Measurements from ENCODE around the gene TMEM209.
"Not testable (repeated sequence)": the region's sequence is repeated elsewhere in the genome, so short reads cannot be mapped to it uniquely, and the experiment has no call there.

TMEM209 gene

DNA sequence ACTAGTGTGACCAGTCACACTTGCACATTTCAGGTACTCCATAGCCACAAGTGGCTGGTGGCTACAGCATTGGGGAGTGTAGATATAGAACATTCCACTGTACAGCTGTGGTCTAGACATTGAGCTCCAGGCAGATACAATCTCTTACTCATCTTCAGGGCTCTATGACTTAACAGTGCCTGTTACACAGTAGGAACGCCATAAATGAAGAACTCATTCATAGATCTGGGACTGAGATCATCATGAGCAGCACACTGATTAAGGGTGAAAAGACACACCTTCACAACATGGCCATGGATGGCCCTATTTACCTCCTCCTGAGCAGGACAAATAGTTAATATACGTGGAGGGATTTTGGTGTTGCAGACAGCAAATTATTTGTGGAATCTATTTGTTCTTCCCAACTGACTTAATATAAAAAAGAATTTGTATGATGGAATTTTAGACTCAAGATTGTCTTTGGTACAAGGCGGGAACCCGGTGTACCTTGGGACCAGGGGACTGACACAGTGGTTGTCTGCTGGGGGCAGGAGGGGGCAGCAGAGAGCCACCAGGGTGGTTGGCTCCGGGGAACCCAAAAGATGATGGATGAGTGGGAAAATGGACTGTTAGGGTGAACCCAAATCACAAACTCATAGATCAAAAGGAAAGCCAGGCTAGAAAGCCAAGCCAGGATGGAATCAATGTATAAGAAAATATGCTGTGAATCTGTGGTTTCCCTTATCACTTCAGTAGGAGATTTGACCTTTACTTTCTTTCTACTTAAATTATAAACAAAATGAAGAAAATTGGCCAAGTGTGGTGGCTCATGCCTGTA, 37.2 kb upstream of the TMEM209 start:
- Histone ChIP-seq H3K4me1 (ENCODE audit: insufficient read depth, poor library complexity, severe bottlenecking) (peaks cover 14% of the 10 kb centered on the region), H3K27me3 (ENCODE audit: insufficient read depth, poor library complexity, severe bottlenecking) (no peaks in the 10 kb centered on the region), H3K36me3 (ENCODE audit: low read depth) (no peaks in the 10 kb centered on the region), H3K27ac (ENCODE audit: poor library complexity, severe bottlenecking) (peak overlapping the region; percentile 59), H3K4me3 (ENCODE audit: severe bottlenecking) (no peak overlapping the region), H3K9me3 (ENCODE audit: severe bottlenecking) (no peaks in the 10 kb centered on the region)
- ATAC-seq (ENCODE audit: low read depth) (peak; percentile 96), DNase-seq (ENCODE audit: low spot score) (no peak)
- TF ChIP-seq, protein P1, sequence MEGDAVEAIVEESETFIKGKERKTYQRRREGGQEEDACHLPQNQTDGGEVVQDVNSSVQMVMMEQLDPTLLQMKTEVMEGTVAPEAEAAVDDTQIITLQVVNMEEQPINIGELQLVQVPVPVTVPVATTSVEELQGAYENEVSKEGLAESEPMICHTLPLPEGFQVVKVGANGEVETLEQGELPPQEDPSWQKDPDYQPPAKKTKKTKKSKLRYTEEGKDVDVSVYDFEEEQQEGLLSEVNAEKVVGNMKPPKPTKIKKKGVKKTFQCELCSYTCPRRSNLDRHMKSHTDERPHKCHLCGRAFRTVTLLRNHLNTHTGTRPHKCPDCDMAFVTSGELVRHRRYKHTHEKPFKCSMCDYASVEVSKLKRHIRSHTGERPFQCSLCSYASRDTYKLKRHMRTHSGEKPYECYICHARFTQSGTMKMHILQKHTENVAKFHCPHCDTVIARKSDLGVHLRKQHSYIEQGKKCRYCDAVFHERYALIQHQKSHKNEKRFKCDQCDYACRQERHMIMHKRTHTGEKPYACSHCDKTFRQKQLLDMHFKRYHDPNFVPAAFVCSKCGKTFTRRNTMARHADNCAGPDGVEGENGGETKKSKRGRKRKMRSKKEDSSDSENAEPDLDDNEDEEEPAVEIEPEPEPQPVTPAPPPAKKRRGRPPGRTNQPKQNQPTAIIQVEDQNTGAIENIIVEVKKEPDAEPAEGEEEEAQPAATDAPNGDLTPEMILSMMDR (IDR thresholded peaks at IDR 0.05; ENCODE audit: poor library complexity, severe bottlenecking), result peak; percentile 85

DNA sequence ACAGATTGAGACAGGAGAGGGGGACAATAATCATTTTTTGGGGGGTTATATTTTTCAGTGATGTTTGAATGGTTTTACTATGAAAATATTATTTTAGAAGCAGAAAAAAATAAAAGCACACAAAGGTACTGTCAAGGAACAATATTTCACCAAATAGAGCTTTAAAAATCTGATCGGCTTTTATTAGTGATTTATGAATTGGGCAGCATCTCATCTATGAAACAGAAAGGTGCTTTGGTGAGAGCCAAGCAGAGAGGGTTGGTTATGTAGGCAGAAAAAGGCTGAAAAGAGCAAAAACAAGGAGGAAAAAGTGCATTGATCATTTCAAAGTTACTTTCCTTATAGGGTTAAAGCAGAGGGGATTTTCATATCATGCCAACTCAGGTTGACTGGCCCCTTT, 35.0 kb upstream of the TMEM209 start:
- H3K4me1 ChIP-seq (ENCODE audit: insufficient read depth, poor library complexity, severe bottlenecking), result peaks cover 14% of the 10 kb centered on the region
- no peak overlapping the region for H3K27ac ChIP-seq (ENCODE audit: poor library complexity, severe bottlenecking)
- DNase-seq (ENCODE audit: low spot score), result no peak
- ATAC-seq (ENCODE audit: low read depth), result no peak
- no peaks in the 10 kb centered on the region for H3K36me3 ChIP-seq (ENCODE audit: low read depth)
- H3K4me3 ChIP-seq (ENCODE audit: severe bottlenecking), result no peak overlapping the region
- H3K27me3 ChIP-seq (ENCODE audit: insufficient read depth, poor library complexity, severe bottlenecking), result no peaks in the 10 kb centered on the region
- TF ChIP-seq, protein P1 (IDR thresholded peaks at IDR 0.05; ENCODE audit: poor library complexity, severe bottlenecking), result no peak
- H3K9me3 ChIP-seq (ENCODE audit: severe bottlenecking), result no peaks in the 10 kb centered on the region

DNA sequence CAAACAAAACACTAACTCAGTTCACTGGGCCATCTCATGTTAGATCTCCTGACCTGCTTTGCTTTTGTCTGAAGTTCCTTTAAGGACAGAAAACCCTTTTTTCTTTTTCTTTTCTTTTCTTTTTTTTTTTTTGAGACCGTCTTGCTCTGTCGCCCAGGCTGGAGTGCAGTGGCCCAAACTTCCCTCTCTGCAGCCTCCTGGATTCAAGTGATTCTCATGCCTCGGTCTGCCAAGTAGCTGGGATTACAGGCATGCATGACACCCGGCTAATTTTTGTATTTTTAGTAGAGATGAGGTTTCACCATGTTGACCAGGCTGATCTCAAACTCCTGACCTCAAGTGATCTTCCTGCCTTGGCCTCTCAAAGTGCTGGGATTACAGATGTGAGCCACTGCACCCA, 31.2 kb upstream of the TMEM209 start:
- H3K4me1 ChIP-seq (ENCODE audit: insufficient read depth, poor library complexity, severe bottlenecking); H3K9me3 ChIP-seq (ENCODE audit: severe bottlenecking); H3K27ac ChIP-seq (ENCODE audit: poor library complexity, severe bottlenecking); H3K4me3 ChIP-seq (ENCODE audit: severe bottlenecking); ATAC-seq (ENCODE audit: low read depth); DNase-seq (ENCODE audit: low spot score); H3K27me3 ChIP-seq (ENCODE audit: insufficient read depth, poor library complexity, severe bottlenecking); H3K36me3 ChIP-seq (ENCODE audit: low read depth): not testable (repeated sequence)

DNA sequence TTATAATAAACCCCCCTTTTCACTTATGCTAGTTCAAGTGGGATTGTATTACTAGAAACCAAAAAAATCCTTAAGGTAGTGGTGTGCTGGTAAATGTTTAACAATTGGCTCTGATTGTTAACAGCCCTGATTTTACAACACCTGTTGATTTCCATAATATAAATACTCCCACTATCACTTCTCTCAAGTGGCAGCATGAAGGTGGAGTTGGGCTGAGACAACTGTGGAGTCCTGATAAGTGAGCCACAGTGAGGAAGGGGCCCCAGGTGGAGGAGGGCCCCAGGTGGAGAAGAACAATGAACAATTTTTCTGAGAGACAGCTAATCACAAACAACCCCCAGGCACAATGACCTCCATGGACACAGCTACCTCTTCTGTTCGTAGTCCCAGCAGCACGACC, 28.9 kb upstream of the TMEM209 start:
- H3K27ac ChIP-seq (ENCODE audit: poor library complexity, severe bottlenecking), result no peak overlapping the region
- H3K36me3 ChIP-seq (ENCODE audit: low read depth), result no peaks in the 10 kb centered on the region
- H3K27me3 ChIP-seq (ENCODE audit: insufficient read depth, poor library complexity, severe bottlenecking), result no peaks in the 10 kb centered on the region
- H3K9me3 ChIP-seq (ENCODE audit: severe bottlenecking), result no peaks in the 10 kb centered on the region
- no peaks in the 10 kb centered on the region for H3K4me1 ChIP-seq (ENCODE audit: insufficient read depth, poor library complexity, severe bottlenecking)
- no peak overlapping the region for H3K4me3 ChIP-seq (ENCODE audit: severe bottlenecking)
- no peak for ATAC-seq (ENCODE audit: low read depth)
- TF ChIP-seq, protein P1 (IDR thresholded peaks at IDR 0.05; ENCODE audit: poor library complexity, severe bottlenecking), result no peak
- DNase-seq (ENCODE audit: low spot score), result no peak

DNA sequence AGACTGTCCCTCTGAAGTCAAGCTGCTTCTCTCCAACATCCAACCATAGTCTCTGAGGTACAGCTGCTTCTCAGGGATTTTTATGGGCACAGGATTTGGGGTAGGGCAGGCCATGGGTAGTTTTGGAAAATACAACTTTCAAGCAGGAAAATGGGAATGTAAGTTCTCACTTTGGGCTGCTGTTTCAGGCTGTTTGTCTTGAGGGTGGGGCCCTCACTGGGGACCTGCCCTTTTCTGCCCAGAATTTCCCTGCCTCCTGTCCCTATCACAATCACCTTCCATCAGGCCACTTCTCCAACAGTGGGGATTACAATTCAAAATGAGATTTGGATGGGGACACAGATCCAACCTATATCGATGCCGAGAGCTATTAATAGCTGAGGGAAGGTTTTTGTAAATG, 27.0 kb upstream of the TMEM209 start:
- ATAC-seq (ENCODE audit: low read depth), result no peak
- H3K4me3 ChIP-seq (ENCODE audit: severe bottlenecking), result no peak overlapping the region
- H3K9me3 ChIP-seq (ENCODE audit: severe bottlenecking), result no peaks in the 10 kb centered on the region
- no peaks in the 10 kb centered on the region for H3K27me3 ChIP-seq (ENCODE audit: insufficient read depth, poor library complexity, severe bottlenecking)
- H3K36me3 ChIP-seq (ENCODE audit: low read depth), result no peaks in the 10 kb centered on the region
- DNase-seq (ENCODE audit: low spot score), result no peak
- no peak overlapping the region for H3K27ac ChIP-seq (ENCODE audit: poor library complexity, severe bottlenecking)
- TF ChIP-seq, protein P1 (IDR thresholded peaks at IDR 0.05; ENCODE audit: poor library complexity, severe bottlenecking), result no peak
- no peaks in the 10 kb centered on the region for H3K4me1 ChIP-seq (ENCODE audit: insufficient read depth, poor library complexity, severe bottlenecking)

Measured in RWPE2 (cell line).